Neuronal stem cell (in vitro differentiated cells): ENCODE measurements around the gene ADAM19.

Experiments
- DNase-seq: peaks from one replicate; pipeline ENCODE4 v3.0.0-alpha.2; 2013; ENCODE audit warnings: low spot score
- H2AFZ ChIP-seq: one replicate; pipeline ENCODE4 v1.6.1; 2013; ENCODE audit warnings: mild to moderate bottlenecking, low read length, inconsistent platforms
- H2AK5ac ChIP-seq: 2 replicates; pipeline ENCODE4 v1.6.1; 2013; ENCODE audit warnings: low read depth, mild to moderate bottlenecking, inconsistent platforms, low read length, moderate library complexity, mixed read lengths
- H2BK120ac ChIP-seq: 2 replicates; pipeline ENCODE4 v1.6.1; 2013; ENCODE audit warnings: low read depth, mild to moderate bottlenecking, inconsistent platforms, low read length, moderate library complexity, mixed read lengths
- H2BK12ac ChIP-seq: one replicate; pipeline ENCODE4 v1.6.1; 2013; ENCODE audit warnings: low read length, inconsistent platforms
- H2BK15ac ChIP-seq: 2 replicates; pipeline ENCODE4 v1.6.1; 2013; ENCODE audit warnings: mild to moderate bottlenecking, low read length, inconsistent platforms, mixed read lengths
- H2BK5ac ChIP-seq: one replicate; pipeline ENCODE4 v1.6.1; 2013; ENCODE audit warnings: inconsistent platforms, mild to moderate bottlenecking, low read length, moderate library complexity
- H3K14ac ChIP-seq: one replicate; pipeline ENCODE4 v1.6.1; 2013; ENCODE audit warnings: low read length, inconsistent platforms
- H3K18ac ChIP-seq: 2 replicates; pipeline ENCODE4 v1.6.1; 2013; ENCODE audit warnings: low read length, inconsistent platforms
- H3K23ac ChIP-seq: 2 replicates; pipeline ENCODE4 v1.6.1; 2013; ENCODE audit warnings: low read depth, mild to moderate bottlenecking, mixed read lengths, low read length, inconsistent platforms; ENCODE audit not compliant: poor library complexity
- H3K27ac ChIP-seq: replicated peaks from 3 replicates; pipeline ENCODE4 v1.5.1; 2013; ENCODE audit warnings: low read length, inconsistent platforms
- H3K27me3 ChIP-seq, 3 experiments: 2 replicates each; pipeline ENCODE4 v1.6.1; 2013; ENCODE audit warnings: low read length in 3 of 3, mild to moderate bottlenecking in 2 of 3, inconsistent platforms in 1 of 3, low read depth in 1 of 3, mixed read lengths in 1 of 3, moderate library complexity in 1 of 3; ENCODE audit not compliant: control insufficient read depth in 3 of 3, insufficient read depth in 3 of 3
- H3K36me3 ChIP-seq, 2 donors: replicated peaks in 1 of 2; 2 replicates each; pipeline ENCODE4 v1.6.1; 2013; ENCODE audit warnings: low read length in 2 of 2; ENCODE audit not compliant: control insufficient read depth in 2 of 2, insufficient read depth in 2 of 2
- H3K4ac ChIP-seq: 2 replicates; pipeline ENCODE4 v1.6.1; 2013; ENCODE audit warnings: inconsistent platforms, mild to moderate bottlenecking, low read length, moderate library complexity
- H3K4me1 ChIP-seq, 2 donors: 1 replicate in 1 of 2; 2 replicates in 1 of 2; pipeline ENCODE4 v1.6.1; 2013; ENCODE audit warnings: low read length in 2 of 2, low read depth in 1 of 2; ENCODE audit not compliant: control insufficient read depth in 2 of 2, insufficient read depth in 1 of 2
- H3K4me2 ChIP-seq: one replicate; pipeline ENCODE4 v1.6.1; 2013; ENCODE audit warnings: mild to moderate bottlenecking, low read length, inconsistent platforms; ENCODE audit not compliant: insufficient read depth, poor library complexity, severe bottlenecking
- H3K4me3 ChIP-seq, 2 donors: 2 replicates each; pipeline ENCODE4 v1.5.1; 2013; ENCODE audit warnings: low read length in 2 of 2, mild to moderate bottlenecking in 2 of 2, inconsistent platforms in 1 of 2, moderate library complexity in 1 of 2
- H3K79me1 ChIP-seq: one replicate; pipeline ENCODE4 v1.6.1; 2013; ENCODE audit warnings: low read depth, mild to moderate bottlenecking, inconsistent platforms, low read length, moderate library complexity
- H3K9ac ChIP-seq: one replicate; pipeline ENCODE4 v1.6.1; 2013; ENCODE audit warnings: mild to moderate bottlenecking, low read depth, low read length, inconsistent platforms; ENCODE audit not compliant: poor library complexity
- H3K9me3 ChIP-seq, 2 donors: replicated peaks in 1 of 2; 2 replicates each; pipeline versions ENCODE3 to v1.6.1; 2013; ENCODE audit warnings: low read length in 2 of 2, mild to moderate bottlenecking in 2 of 2, inconsistent platforms in 1 of 2, low read depth in 1 of 2, mixed read lengths in 1 of 2, moderate library complexity in 1 of 2; ENCODE audit not compliant: control insufficient read depth in 2 of 2, insufficient read depth in 1 of 2
- H4K8ac ChIP-seq: one replicate; pipeline ENCODE4 v1.6.1; 2013; ENCODE audit warnings: low read depth, mild to moderate bottlenecking, inconsistent platforms, low read length, moderate library complexity
- H4K91ac ChIP-seq: one replicate; pipeline ENCODE4 v1.6.1; 2013; ENCODE audit warnings: low read length, low read depth, mild to moderate bottlenecking, inconsistent platforms; ENCODE audit not compliant: poor library complexity
- WGBS, 2 donors: extraction: QIAGEN DNeasy Blood & Tissue Kit; methylation state at CpG; one replicate each; pipeline ENCODE4 v1.1.7; 2013; ENCODE audit warnings: missing lambda C conversion rate in 2 of 2, mixed read lengths in 1 of 2; ENCODE audit not compliant: insufficient read length in 2 of 2, insufficient replicate concordance in 1 of 2; ENCODE audit errors: extremely low coverage in 2 of 2; 5-methylcytosine and 5-hydroxymethylcytosine counted together

ADAM19 gene

DNA sequence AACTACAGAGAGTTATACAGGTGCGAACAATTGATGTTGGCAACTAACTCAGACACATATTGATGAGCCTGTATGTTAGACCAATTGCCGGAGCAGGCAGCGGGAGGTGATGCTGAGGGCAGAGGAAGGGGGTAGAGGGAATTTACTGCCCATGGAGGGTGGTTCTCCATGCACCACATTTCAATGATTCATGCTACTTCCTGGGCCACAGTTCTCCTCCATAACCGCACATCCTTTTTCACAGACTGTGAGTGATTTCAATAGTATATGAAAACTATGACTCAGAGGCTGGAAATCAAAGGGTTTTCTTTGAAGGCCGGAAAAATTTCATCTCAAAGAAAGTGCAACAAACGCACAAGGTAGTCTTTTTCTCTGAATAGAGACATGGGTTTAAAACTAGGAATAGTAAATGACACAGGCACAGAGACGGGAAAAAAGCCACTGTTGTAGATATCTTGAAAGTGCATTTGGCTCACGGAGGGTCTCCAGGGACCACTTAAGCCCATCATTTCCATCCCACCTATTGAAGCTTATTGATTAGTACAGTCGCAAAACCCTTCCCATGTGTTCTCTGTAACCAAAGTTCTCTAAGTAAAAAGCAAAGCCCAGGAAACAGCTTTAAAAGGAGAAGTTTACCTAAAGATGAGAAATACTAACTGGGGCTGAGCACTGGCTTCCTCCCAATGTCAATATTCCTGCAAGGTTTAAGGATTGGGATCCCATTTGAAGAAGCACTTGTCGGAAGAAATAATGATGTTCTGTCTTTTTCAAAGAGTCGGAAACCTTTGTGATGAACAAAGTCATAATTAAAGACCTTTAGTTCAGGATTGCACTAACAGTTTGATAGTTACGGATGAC lies 28.0 kb upstream of the ADAM19 start:
- Histone ChIP-seq H3K4me1 (no peaks in the 10 kb centered on the region), H3K27ac (no peak overlapping the region), H3K14ac (no peak overlapping the region), H2BK12ac (no peak overlapping the region), H3K4me3 (no peak overlapping the region), H3K9ac (no peak overlapping the region), H4K91ac (no peak overlapping the region), H3K4me2 (no peak overlapping the region), H2AFZ (no peak overlapping the region), H3K36me3 (no peaks in the 10 kb centered on the region), H2BK15ac (no peak overlapping the region), H3K4ac (no peak overlapping the region), H3K23ac (no peak overlapping the region), H2AK5ac (no peak overlapping the region), H4K8ac (no peak overlapping the region), H3K79me1 (no peaks in the 10 kb centered on the region), H2BK120ac (no peak overlapping the region), H3K18ac (no peak overlapping the region), H2BK5ac (no peak overlapping the region), H3K27me3 (no peaks in the 10 kb centered on the region), H3K9me3 (no peaks in the 10 kb centered on the region)
- no CpG with 5 or more reads among the region's 12 CpGs for WGBS, 2 donors
- no peak for DNase-seq

DNA sequence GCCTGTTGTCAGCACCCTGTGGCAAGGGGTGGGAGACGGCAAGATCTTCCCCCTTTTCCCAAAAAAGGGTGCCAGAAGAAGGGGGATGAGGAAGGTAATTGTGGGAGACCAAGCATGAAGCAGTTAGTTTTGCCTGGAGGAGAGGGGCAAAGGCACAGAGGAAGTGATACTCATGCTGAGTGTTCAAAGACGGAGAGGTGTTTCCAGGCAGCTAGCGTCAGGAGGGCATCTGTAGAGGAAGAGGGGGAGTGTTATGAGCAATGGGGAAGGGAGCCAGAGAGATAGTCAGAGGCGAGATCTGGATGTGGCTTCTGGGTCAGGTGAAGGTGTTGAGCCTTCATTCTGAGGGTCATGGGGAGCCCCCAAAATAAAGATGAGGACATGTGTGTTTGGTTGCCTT lies 26.9 kb upstream of the ADAM19 start:
- Histone ChIP-seq H3K9ac (no peak overlapping the region), H3K23ac (peak overlapping the region; percentile 65), H3K9me3 (no peaks in the 10 kb centered on the region), H3K18ac (no peak overlapping the region), H2BK15ac (no peak overlapping the region), H2AFZ (no peak overlapping the region), H4K8ac (no peak overlapping the region), H3K4me2 (no peak overlapping the region), H3K27ac (no peak overlapping the region), H2AK5ac (no peak overlapping the region), H2BK120ac (no peak overlapping the region), H3K4me3 (no peak overlapping the region), H3K79me1 (no peaks in the 10 kb centered on the region), H3K36me3 (no peaks in the 10 kb centered on the region), H2BK5ac (no peak overlapping the region), H3K27me3 (no peaks in the 10 kb centered on the region), H3K4me1 (no peaks in the 10 kb centered on the region), H2BK12ac (no peak overlapping the region), H4K91ac (peak overlapping the region; percentile 97), H3K4ac (no peak overlapping the region), H3K14ac (no peak overlapping the region)
- WGBS, 2 donors, result no CpG with 5 or more reads among the region's 4 CpGs
- DNase-seq, result no peak

DNA sequence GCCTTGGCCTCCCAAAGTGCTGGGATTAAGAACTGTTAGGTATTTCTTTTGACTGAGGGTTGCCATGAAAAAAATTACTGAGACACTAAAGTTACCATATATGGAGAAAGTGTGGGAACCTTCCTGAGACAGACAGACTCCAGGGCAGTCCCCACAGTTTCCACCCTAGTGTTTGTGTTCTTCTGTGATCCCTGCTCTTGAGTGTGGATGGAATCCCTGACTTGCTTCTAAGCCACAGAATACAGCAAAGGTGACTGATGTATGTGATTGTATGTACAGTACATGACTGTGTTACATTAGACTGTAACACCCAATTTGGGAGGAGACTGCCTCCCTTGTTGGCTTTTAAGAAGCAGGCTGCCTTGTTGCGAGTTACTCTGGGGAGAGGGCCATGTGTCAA lies 24.7 kb upstream of the ADAM19 start:
- H3K4me2 ChIP-seq, result no peak overlapping the region
- no CpG with 5 or more reads among the region's 1 CpG for WGBS, 2 donors

DNA sequence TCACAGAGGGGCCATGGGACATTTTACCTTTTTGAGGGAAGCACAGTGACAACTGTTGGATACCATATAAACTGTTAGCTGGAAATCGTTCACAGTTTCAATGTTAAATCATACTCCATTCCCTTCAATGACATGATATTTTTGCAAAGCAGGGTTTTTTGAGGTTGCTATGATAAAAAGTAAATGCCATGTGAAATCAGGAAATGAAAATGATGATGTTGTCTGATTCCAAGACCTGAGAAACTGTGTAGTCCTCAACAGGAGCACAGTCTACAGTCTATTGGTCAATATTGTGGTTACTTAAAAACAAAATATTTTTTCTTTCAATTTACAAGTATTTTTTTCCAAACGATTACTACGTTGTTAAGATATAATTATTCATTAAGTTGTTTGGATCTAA lies 24.0 kb upstream of the ADAM19 start:
- no peak overlapping the region for H4K8ac ChIP-seq
- H3K4ac ChIP-seq, result no peak overlapping the region
- no peak overlapping the region for H3K14ac ChIP-seq
- no peak overlapping the region for H2AFZ ChIP-seq
- no peak overlapping the region for H3K23ac ChIP-seq
- no peak overlapping the region for H2BK15ac ChIP-seq
- peaks cover 0 to 6% (median 0%) of the 10 kb centered on the region in 3 experiments for H3K27me3 ChIP-seq
- no peak overlapping the region for H2BK120ac ChIP-seq
- WGBS, 2 donors, result no CpG with 5 or more reads among the region's 3 CpGs
- no peaks in the 10 kb centered on the region for H3K79me1 ChIP-seq
- H3K36me3 ChIP-seq, result no peaks in the 10 kb centered on the region
- no peak overlapping the region for H2BK12ac ChIP-seq
- H3K4me1 ChIP-seq, result peaks cover 0 to 2% of the 10 kb centered on the region in 2 donors
- no peak for DNase-seq
- H3K9ac ChIP-seq, result no peak overlapping the region
- H3K4me3 ChIP-seq, result no peak overlapping the region
- no peak overlapping the region for H2AK5ac ChIP-seq
- no peak overlapping the region for H2BK5ac ChIP-seq
- H3K18ac ChIP-seq, result no peak overlapping the region
- no peak overlapping the region for H4K91ac ChIP-seq
- H3K4me2 ChIP-seq, result no peak overlapping the region
- no peak overlapping the region for H3K27ac ChIP-seq
- H3K9me3 ChIP-seq, result no peaks in the 10 kb centered on the region

More for the DNA sequence above, 24.7 kb upstream of the ADAM19 start:
- Histone ChIP-seq H3K9ac (peak overlapping the region; percentile 55), H3K4me1 (peaks cover 0 to 2% of the 10 kb centered on the region in 2 donors), H4K8ac (no peak overlapping the region), H2AK5ac (no peak overlapping the region), H3K18ac (no peak overlapping the region), H3K14ac (no peak overlapping the region), H3K36me3 (no peaks in the 10 kb centered on the region), H3K23ac (no peak overlapping the region), H2BK5ac (no peak overlapping the region), H3K27ac (no peak overlapping the region), H2BK120ac (no peak overlapping the region), H2AFZ (no peak overlapping the region), H3K27me3 (no peaks in the 10 kb centered on the region), H3K4me3 (no peak overlapping the region), H2BK15ac (no peak overlapping the region), H4K91ac (no peak overlapping the region), H3K4ac (no peak overlapping the region), H3K79me1 (no peaks in the 10 kb centered on the region), H3K9me3 (no peaks in the 10 kb centered on the region), H2BK12ac (no peak overlapping the region)
- DNase-seq, result no peak
